GM10266 (cell line): Measurements from ENCODE around the gene CAMTA1.
"Not testable (repeated sequence)": the region's sequence is repeated elsewhere in the genome, so short reads cannot be mapped to it uniquely, and the experiment has no call there.

ENCODE experiments used
- DNase-seq: peaks from one replicate; pipeline ENCODE4 v3.0.0; 2012; ENCODE audit errors: extremely low spot score
- CTCF ChIP-seq: IDR thresholded peaks from 2 replicates; pipeline ENCODE4 v1.5.1; 2012; ENCODE audit warnings: mild to moderate bottlenecking, low read depth; ENCODE audit not compliant: control insufficient read depth, insufficient read depth; ENCODE audit errors: missing control alignments

CAMTA1 gene

GRCh38 chr1:7691576-7691975 is 906.3 kb downstream of the CAMTA1 start:
- TF ChIP-seq CTCF = no peak
- DNase-seq = no peak

GRCh38 chr1:7692005-7692404 is 906.8 kb downstream of the CAMTA1 start:
- TF ChIP-seq CTCF = no peak
- no peak for DNase-seq

GRCh38 chr1:7693037-7693436 is 907.8 kb downstream of the CAMTA1 start:
- DNase-seq = not testable (repeated sequence)

GRCh38 chr1:7693662-7694061 is 908.4 kb downstream of the CAMTA1 start:
- DNase-seq = no peak
- no peak for TF ChIP-seq CTCF

GRCh38 chr1:7694600-7695496 is 909.6 kb downstream of the CAMTA1 start:
- no peak for TF ChIP-seq CTCF
- DNase-seq = no peak

- no peak for DNase-seq
- no peak for TF ChIP-seq CTCF
These were observed 910.4 kb downstream of the CAMTA1 start for GRCh38 chr1:7695497-7696117.

GRCh38 chr1:7698641-7699040 is 913.4 kb downstream of the CAMTA1 start:
- no peak for TF ChIP-seq CTCF
- DNase-seq = no peak
